BE2C (cell line): ENCODE measurements around the gene IKBKE.
A peak's percentile ranks its signal among the peaks of the same experiment; 100 is the strongest.

ENCODE experiments used
- DNase-seq: peaks from one replicate; pipeline ENCODE4 v3.0.0-alpha.2; 2020
- H3K27me3 ChIP-seq: fragments of 250-450 bp; sonication (Bioruptor Pico); 2 replicates; pipeline ENCODE4 v1.5.1; 2020; ENCODE audit warnings: mild to moderate bottlenecking
- H3K36me3 ChIP-seq: fragments of 250-450 bp; sonication (Bioruptor Pico); 2 replicates; pipeline ENCODE4 v1.5.1; 2020; ENCODE audit warnings: mild to moderate bottlenecking
- H3K4me1 ChIP-seq: fragments of 250-450 bp; sonication (Bioruptor Pico); 2 replicates; pipeline ENCODE4 v1.5.1; 2020
- H3K4me3 ChIP-seq: 2 replicates; pipeline ENCODE4 v1.5.1; 2011; ENCODE audit warnings: low read depth, low read length
- H3K9me3 ChIP-seq: fragments of 250-450 bp; sonication (Bioruptor Pico); 2 replicates; pipeline ENCODE4 v1.5.1; 2020
- CTCF ChIP-seq: IDR thresholded peaks from 2 replicates; pipeline ENCODE4 v1.5.1; 2012; ENCODE audit warnings: mild to moderate bottlenecking, low read depth, low read length

IKBKE gene

GRCh38 chr1:206489980-206490770 lies 19.9 kb downstream of the IKBKE start:
- peak; percentile 98 for TF ChIP-seq CTCF
- peak; percentile 83 for DNase-seq
- Histone ChIP-seq H3K36me3 (no peaks in the 10 kb centered on the region), H3K9me3 (no peaks in the 10 kb centered on the region), H3K4me1 (no peaks in the 10 kb centered on the region), H3K27me3 (no peaks in the 10 kb centered on the region), H3K4me3 (no peak overlapping the region)

- no peak for TF ChIP-seq CTCF
- H3K9me3 ChIP-seq = no peaks in the 10 kb centered on the region
- no peaks in the 10 kb centered on the region for H3K4me1 ChIP-seq
- no peaks in the 10 kb centered on the region for H3K27me3 ChIP-seq
- no peaks in the 10 kb centered on the region for H3K36me3 ChIP-seq
- no peak overlapping the region for H3K4me3 ChIP-seq
- DNase-seq = no peak
These were observed 20.6 kb downstream of the IKBKE start for GRCh38 chr1:206490771-206491405.

GRCh38 chr1:206491616-206492015 lies 21.3 kb downstream of the IKBKE start:
- no peaks in the 10 kb centered on the region for H3K4me1 ChIP-seq
- H3K27me3 ChIP-seq = no peaks in the 10 kb centered on the region
- H3K9me3 ChIP-seq = no peaks in the 10 kb centered on the region
- no peak overlapping the region for H3K4me3 ChIP-seq
- no peaks in the 10 kb centered on the region for H3K36me3 ChIP-seq
- TF ChIP-seq CTCF = no peak
- no peak for DNase-seq

GRCh38 chr1:206492589-206492988 lies 22.3 kb downstream of the IKBKE start:
- DNase-seq = no peak
- Histone ChIP-seq H3K27me3 (no peaks in the 10 kb centered on the region), H3K36me3 (no peaks in the 10 kb centered on the region), H3K9me3 (no peaks in the 10 kb centered on the region), H3K4me1 (no peaks in the 10 kb centered on the region), H3K4me3 (no peak overlapping the region)
- TF ChIP-seq CTCF = no peak

GRCh38 chr1:206493279-206493678 lies 23.0 kb downstream of the IKBKE start:
- no peak for DNase-seq
- no peak for TF ChIP-seq CTCF
- no peaks in the 10 kb centered on the region for H3K27me3 ChIP-seq
- no peak overlapping the region for H3K4me3 ChIP-seq
- H3K9me3 ChIP-seq = no peaks in the 10 kb centered on the region
- H3K36me3 ChIP-seq = no peaks in the 10 kb centered on the region
- no peaks in the 10 kb centered on the region for H3K4me1 ChIP-seq

GRCh38 chr1:206495011-206495461 lies 24.8 kb downstream of the IKBKE start:
- Histone ChIP-seq H3K4me3 (no peak overlapping the region), H3K27me3 (no peaks in the 10 kb centered on the region), H3K4me1 (no peaks in the 10 kb centered on the region), H3K36me3 (no peaks in the 10 kb centered on the region), H3K9me3 (no peaks in the 10 kb centered on the region)
- TF ChIP-seq CTCF = no peak
- DNase-seq = no peak
